Activated T-helper 2 cell treated with anti-CD3 and anti-CD28 coated beads, Interferon-gamma antibody, Interleukin-2, Interleukin-4, amounts not matched to agents 10 μg/mL and 5 μg/mL and 100 μg/mL, durations not matched to agents 14 hours and 24 hours and 36 hours (primary cell): ENCODE measurements around the gene RDH5. TPM values are rescaled to one million over a fixed set of nuclear protein-coding genes. Genes with fewer than 3 reads are reported as not detected.
"Not testable (repeated sequence)": the region's sequence is repeated elsewhere in the genome, so short reads cannot be mapped to it uniquely, and the experiment has no call there.

ENCODE experiments used
- DNase-seq: peaks from one replicate; pipeline ENCODE4 v3.0.0; 2021; ENCODE audit warnings: low spot score
- H3K27ac Mint-ChIP-seq: one replicate; pipeline ENCODE4 v1.8.0; 2021; ENCODE audit warnings: mixed read lengths
- H3K27me3 Mint-ChIP-seq: one replicate; pipeline ENCODE4 v1.8.0; 2021; ENCODE audit warnings: low read depth, mixed read lengths
- H3K36me3 Mint-ChIP-seq: one replicate; pipeline ENCODE4 v1.8.0; 2021; ENCODE audit warnings: low read depth, mixed read lengths
- H3K4me1 Mint-ChIP-seq: one replicate; pipeline ENCODE4 v1.8.0; 2021; ENCODE audit warnings: low read depth, mixed read lengths
- H3K4me3 Mint-ChIP-seq: one replicate; pipeline ENCODE4 v1.8.0; 2021; ENCODE audit warnings: low read depth, mild to moderate bottlenecking, moderate library complexity, mixed read lengths
- H3K9me3 Mint-ChIP-seq: one replicate; pipeline ENCODE4 v1.8.0; 2021; ENCODE audit warnings: mixed read lengths
- intact Hi-C: fragments of 100-400 bp; cut with micrococcal nuclease; formaldehyde crosslinking; loops from one replicate; pipeline ENCODE4 v1.15.1; 2023
- total RNA-seq: library from RNA; stranded (reverse); gene quantifications from 2 replicates; pipeline ENCODE4 v1.2.3, GENCODE V29; 2022

Gene RDH5
- total RNA-seq, 1 donor from 2014 or later: 8.1 TPM

DNA sequence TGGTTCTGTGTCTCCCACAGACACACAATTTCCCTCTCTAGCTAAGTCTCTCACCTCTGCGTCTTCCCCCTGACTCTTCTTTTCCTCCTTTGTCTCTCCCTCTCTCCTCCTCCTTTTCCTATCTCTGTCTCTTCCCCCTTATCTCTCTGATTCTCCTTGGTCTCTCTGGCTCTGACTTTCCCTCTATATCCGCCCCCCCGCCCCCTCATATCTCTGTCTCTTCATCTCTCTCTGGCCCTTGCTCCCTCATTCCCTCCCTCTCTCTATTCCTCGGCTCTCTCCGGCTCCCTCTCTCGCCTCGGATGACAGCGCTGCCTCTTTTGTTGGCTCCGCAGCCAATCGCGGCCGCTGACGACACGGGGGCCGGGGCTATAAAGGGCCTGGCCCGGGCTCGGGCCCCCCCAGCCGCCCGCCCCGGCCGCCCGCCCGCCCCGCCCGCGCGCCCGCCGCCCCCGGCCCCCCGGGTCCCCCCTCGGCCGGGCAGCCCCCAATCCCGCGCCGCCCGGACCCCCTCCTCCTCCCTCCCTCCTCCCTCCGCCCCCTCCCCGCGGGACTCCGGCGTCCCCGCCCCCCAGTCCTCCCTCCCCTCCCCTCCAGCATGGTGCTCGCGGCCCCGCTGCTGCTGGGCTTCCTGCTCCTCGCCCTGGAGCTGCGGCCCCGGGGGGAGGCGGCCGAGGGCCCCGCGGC lies 22.7 kb downstream of the RDH5 start, which contains the start of gene GDF11:
Gene GDF11 (plus strand): TSS at position 404 of the 687 bp plus-strand sequence. CDS start 195 bp downstream, at position 599.
- Mint-ChIP-seq H3K36me3 (peaks cover 11% of the 10 kb centered on the region), H3K4me3 (peak within 1 kb of the TSS; percentile 86), H3K9me3 (no peaks in the 10 kb centered on the region), H3K4me1 (peaks cover 38% of the 10 kb centered on the region), H3K27me3 (no peaks in the 10 kb centered on the region), H3K27ac (peak within 1 kb of the TSS; percentile 77)
- intact Hi-C loops: loop anchor here (1.0 to 2.0 kb wide), 3 partner anchors 14 to 54 kb away; partner anchors contain the start of gene CD63
- DNase-seq: peak; percentile 71

DNA sequence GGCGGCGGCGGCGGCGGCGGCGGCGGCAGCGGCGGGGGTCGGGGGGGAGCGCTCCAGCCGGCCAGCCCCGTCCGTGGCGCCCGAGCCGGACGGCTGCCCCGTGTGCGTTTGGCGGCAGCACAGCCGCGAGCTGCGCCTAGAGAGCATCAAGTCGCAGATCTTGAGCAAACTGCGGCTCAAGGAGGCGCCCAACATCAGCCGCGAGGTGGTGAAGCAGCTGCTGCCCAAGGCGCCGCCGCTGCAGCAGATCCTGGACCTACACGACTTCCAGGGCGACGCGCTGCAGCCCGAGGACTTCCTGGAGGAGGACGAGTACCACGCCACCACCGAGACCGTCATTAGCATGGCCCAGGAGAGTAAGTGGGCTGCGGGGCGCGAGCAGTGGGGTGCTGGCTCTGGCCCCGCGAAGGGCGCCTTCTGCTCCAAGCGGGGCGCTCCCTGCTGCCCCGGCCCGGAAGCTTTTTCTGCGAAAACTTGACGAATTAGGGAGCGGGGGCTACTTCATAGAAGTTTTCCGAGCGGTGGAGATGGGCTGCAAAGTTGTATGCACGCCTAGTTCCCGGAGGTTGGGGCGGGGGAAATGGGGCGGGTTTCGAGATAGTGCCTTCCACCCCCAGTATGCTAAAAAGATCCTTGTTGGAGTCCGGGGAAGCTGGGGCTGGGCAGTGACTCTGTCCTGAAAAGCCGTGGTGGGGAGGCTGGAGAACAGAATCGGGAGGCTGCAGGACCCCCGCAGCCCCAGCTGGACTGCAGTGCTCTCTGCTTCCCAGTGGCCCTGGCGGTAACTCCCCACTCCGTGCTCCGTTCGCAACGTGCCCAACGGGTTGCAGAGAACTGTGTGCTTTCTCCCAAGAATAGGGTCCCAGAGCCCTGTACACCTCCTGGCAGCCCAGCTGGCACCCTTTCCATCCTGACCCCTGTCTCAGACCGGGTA lies 23.5 kb downstream of the RDH5 start:
- no peaks in the 10 kb centered on the region for H3K9me3 Mint-ChIP-seq
- DNase-seq: peak; percentile 49

DNA sequence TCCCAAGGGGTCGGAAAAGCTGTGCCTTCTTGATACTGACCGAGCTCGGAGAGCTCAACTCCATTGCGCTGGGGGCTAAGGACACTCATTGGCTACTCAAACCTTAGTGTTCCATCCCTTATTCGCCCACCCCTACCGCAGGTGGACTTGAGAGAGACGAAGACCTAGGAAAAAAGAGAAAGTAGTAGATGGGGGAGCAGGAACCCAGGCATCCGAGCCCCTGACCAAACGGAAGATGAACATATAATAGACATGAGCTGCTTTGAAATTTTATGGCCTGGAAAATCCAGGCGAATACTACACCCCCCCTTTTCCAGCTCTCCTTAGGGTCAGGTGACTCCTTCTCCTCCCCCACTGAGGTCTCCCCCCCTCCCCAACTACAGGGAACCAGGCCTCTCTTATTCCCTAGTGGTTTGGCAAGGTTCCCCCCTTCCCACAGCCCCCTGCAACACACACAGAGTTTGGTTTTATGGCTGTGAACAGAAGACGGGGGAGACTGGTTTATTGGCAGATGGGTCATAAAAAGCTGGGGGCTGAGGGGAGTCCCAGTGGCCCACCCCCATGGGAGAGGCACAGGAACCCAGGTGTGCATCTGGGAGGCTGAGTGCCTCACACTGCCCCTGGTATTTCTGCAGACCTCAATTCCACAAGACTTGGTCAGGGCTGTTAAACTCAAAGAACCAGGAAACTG lies 24.3 kb downstream of the RDH5 start:
- intact Hi-C loops: no loop called here
- Mint-ChIP-seq H3K4me3 (peak overlapping the region; percentile 86), H3K27me3 (no peaks in the 10 kb centered on the region), H3K36me3 (peaks cover 21% of the 10 kb centered on the region), H3K27ac (no peak overlapping the region), H3K9me3 (no peaks in the 10 kb centered on the region), H3K4me1 (peaks cover 30% of the 10 kb centered on the region)
- no peak for DNase-seq

More for the DNA sequence above, 23.5 kb downstream of the RDH5 start:
- Mint-ChIP-seq H3K4me3 (peak overlapping the region; percentile 86), H3K4me1 (peaks cover 32% of the 10 kb centered on the region), H3K27me3 (no peaks in the 10 kb centered on the region), H3K36me3 (peaks cover 15% of the 10 kb centered on the region), H3K27ac (peak overlapping the region; percentile 46)
- intact Hi-C loops: loop anchor here (1.0 to 2.0 kb wide), 3 partner anchors 15 to 54 kb away; partner anchors contain the start of gene CD63

DNA sequence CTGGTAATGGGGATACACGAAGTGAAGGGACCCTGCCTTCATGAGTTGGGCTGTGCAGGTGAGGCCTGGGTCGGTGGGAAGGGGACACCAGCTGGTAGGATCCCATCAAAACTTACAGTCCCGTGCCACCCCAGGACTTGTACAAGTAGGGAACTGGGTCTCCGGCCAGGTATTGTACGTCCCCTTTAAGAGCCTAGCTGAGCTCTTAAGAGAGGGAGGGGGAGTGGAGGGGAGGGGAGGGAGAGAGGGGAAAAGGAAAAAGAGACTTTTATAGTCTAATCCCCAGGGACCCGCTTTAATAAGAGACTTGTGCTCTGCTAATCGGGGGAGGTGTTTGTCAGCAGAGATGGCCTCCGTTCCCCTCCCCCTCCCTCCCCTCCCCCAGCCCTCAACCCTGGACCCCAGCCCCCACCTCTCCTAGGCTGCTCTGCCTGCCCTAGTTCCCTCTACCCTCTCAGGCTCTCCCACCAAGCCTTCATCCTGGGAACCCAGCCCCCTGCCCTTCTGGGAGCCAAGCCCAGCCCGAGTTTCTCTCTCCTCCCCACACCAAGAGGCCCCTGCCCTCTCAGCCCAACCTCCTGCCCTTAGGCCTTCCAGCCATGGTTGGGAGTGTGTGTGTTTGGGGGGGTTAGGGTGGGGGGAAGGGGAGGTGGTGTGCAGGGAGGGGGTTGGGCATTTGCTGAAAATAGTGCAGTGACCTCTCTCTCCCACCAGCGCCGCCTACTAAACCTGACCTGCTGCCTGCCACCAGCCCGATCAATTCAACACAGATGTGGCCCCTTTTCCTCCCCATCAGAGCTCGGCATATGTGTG lies 25.4 kb downstream of the RDH5 start:
- Mint-ChIP-seq H3K27me3 (no peaks in the 10 kb centered on the region), H3K9me3 (no peaks in the 10 kb centered on the region), H3K36me3 (peaks cover 25% of the 10 kb centered on the region), H3K27ac (no peak overlapping the region), H3K4me3 (peak overlapping the region; percentile 1), H3K4me1 (peaks cover 29% of the 10 kb centered on the region)
- intact Hi-C loops: no loop called here
- DNase-seq: no peak

DNA sequence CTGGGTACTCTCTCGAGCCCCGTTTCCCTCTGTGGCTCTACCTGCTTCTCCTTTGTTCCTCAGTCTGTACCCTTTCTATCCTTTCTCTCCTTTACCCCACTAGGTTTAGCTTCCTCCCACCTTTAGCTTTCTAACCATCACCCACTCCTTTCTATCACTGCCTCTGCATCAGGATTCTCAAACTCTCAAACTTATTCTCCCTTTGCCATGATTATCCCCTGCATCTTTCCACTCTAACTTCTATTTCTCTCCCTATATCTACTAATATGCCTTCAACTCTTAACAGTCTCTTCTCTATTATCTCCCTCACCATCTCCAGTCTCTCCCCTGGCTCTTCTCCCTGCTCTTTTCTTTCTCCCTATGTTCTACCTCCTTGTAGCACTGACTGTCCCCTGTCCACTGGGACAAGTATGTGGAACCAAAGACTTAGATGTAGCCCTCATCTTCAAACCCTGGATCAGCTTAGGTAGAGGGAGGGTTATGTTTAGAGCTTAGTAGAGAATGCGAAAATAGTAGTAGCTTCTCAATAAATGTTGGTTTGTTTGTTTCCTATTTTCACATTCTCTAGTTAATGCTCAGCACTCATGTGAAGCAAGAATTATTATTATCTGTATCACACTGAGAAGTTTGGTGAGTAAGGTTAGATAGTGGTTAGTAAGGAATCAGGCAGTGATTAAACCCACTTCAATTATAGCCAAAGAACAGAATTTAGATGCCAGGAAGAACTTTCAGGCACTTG lies 26.1 kb downstream of the RDH5 start:
- Mint-ChIP-seq H3K9me3 (no peaks in the 10 kb centered on the region), H3K4me1 (peaks cover 28% of the 10 kb centered on the region), H3K27me3 (no peaks in the 10 kb centered on the region), H3K4me3 (peak overlapping the region; percentile 1), H3K27ac (peak overlapping the region; percentile 1), H3K36me3 (peaks cover 32% of the 10 kb centered on the region)
- intact Hi-C loops: no loop called here
- no peak for DNase-seq

DNA sequence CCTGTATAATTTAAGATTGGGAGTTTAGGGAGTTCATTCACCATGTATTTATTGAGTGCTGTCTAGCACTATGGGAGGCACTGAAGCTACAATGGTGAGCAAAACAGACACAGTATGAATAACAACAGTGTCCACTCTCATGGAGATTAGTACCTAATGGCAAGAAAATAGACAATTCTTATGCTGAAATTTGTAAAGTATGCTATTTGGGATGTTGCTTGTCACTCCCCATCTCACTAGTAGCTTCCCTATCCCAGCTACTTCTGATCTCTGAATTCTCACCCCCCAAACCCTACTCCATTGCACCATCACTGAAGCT lies 26.7 kb downstream of the RDH5 start:
- Mint-ChIP-seq H3K27me3 (no peaks in the 10 kb centered on the region), H3K9me3 (no peaks in the 10 kb centered on the region), H3K36me3 (peaks cover 36% of the 10 kb centered on the region), H3K27ac (no peak overlapping the region), H3K4me3 (no peak overlapping the region), H3K4me1 (peaks cover 26% of the 10 kb centered on the region)
- no peak for DNase-seq
- intact Hi-C loops: no loop called here

DNA sequence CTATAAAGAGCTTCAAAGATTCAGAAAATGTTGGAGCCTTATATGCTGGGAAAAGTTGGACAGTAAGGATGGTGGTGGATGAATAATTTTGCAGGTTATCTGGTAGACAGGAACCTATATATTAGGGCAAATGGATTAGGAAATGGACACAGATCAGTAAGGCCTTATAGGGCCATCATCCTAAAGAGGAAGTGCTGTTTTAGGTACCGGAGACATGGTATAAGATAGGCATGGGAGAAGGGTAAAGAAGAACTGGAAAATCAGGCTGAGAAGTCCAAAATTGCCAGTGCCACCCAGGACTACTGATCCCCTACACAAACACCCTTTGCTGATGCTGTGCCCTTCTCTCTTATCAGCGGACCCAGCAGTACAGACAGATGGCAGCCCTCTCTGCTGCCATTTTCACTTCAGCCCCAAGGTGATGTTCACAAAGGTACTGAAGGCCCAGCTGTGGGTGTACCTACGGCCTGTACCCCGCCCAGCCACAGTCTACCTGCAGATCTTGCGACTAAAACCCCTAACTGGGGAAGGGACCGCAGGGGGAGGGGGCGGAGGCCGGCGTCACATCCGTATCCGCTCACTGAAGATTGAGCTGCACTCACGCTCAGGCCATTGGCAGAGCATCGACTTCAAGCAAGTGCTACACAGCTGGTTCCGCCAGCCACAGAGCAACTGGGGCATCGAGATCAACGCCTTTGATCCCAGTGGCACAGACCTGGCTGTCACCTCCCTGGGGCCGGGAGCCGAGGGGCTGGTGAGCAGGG lies 28.2 kb downstream of the RDH5 start:
- DNase-seq: no peak
- peaks cover 49% of the 10 kb centered on the region for H3K36me3 Mint-ChIP-seq
- H3K27me3 Mint-ChIP-seq: no peaks in the 10 kb centered on the region
- no peak overlapping the region for H3K4me3 Mint-ChIP-seq
- H3K9me3 Mint-ChIP-seq: no peaks in the 10 kb centered on the region
- H3K4me1 Mint-ChIP-seq: peaks cover 19% of the 10 kb centered on the region
- intact Hi-C loops: no loop called here
- H3K27ac Mint-ChIP-seq: no peak overlapping the region

DNA sequence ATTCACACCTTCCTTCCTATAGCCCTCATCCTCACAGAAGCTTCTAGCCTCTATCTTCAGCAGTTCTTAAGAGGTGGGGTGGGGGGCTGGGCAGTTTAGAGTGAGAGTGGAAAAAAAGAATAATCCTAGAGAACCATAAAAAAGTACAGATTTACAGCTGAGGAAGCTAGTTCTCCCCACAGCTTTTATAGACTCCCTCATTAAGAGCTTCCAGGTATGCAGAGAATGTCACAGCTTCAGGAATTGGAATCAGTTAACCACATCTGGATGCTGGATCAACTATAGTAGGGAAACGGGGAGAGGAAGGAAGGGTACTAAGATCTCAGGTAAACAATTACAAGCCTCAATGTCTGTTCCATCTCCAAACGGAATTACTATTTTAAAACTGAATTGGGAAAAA lies 35.1 kb downstream of the RDH5 start:
- H3K4me1 Mint-ChIP-seq: peaks cover 3% of the 10 kb centered on the region
- no peaks in the 10 kb centered on the region for H3K9me3 Mint-ChIP-seq
- DNase-seq: no peak
- H3K27me3 Mint-ChIP-seq: no peaks in the 10 kb centered on the region
- no peak overlapping the region for H3K4me3 Mint-ChIP-seq
- H3K27ac Mint-ChIP-seq: peak overlapping the region; percentile 21
- peaks cover 80% of the 10 kb centered on the region for H3K36me3 Mint-ChIP-seq
- intact Hi-C loops: no loop called here

DNA sequence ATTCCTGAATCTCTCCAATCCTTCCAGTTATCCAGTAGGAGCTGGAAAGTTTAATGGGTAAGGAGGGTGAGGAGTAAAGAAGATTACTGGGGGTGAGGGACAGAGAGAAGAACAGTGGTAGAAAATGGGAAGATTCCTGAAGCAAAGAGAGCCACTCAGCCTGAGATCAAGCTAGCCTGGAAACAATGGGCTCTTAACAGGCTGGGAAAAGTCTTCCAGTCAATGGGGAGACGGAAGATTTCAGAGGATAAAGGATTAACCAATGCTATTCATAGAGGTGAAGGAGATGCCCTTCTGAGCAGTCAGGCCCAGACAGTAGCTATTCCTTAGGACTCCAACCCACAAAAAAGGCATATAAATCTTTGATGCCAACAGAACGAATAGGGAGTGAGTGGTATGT lies 37.5 kb downstream of the RDH5 start:
- DNase-seq: no peak
- H3K9me3 Mint-ChIP-seq: no peaks in the 10 kb centered on the region
- no peaks in the 10 kb centered on the region for H3K27me3 Mint-ChIP-seq
- H3K27ac Mint-ChIP-seq: peak overlapping the region; percentile 48
- H3K4me3 Mint-ChIP-seq: no peak overlapping the region
- intact Hi-C loops: no loop called here
- peaks cover 81% of the 10 kb centered on the region for H3K36me3 Mint-ChIP-seq
- H3K4me1 Mint-ChIP-seq: peaks cover 12% of the 10 kb centered on the region

DNA sequence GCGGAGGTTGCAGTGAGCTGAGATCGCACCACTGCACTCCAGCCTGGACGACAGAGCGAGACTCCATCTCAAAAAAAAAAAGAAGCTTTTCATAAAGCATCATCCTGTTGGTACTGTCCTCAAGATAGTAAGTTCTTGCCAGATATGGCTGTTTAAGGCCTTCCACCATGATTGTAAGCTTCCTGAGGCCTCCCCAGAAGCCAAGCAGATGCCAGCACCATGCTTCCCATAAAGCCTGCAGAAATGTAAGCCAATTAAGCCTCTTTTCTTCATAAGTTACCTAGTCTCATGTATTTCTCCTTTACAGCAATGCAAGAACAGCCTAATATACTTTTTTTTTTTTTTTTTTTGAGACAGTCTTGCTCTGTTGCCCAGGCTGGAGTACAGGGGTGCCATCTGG lies 38.4 kb downstream of the RDH5 start:
- H3K9me3 Mint-ChIP-seq, DNase-seq, H3K4me3 Mint-ChIP-seq, intact Hi-C loops, H3K27ac Mint-ChIP-seq, H3K27me3 Mint-ChIP-seq: not testable (repeated sequence)
- peaks cover 78% of the 10 kb centered on the region for H3K36me3 Mint-ChIP-seq
- H3K4me1 Mint-ChIP-seq: peaks cover 12% of the 10 kb centered on the region

DNA sequence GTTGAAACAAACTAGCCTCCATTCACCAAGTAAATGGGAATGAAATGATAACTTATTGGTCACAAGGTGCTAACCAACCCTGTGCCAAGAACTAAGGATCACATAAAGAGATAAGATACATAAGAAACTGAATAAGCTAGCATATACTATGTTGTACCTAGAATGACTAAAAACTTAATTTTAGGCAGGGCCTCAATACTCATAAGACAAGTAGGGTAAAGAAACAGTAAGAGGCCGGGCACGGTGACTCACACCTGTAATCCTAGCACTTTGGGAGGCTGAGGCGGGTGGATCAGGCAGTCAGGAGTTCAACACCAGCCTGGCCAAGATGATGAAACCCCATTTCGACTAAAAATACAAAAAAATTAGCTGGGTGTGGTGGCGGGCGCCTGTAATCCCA lies 40.5 kb downstream of the RDH5 start:
- Mint-ChIP-seq H3K4me1 (peaks cover 10% of the 10 kb centered on the region), H3K9me3 (no peaks in the 10 kb centered on the region), H3K27me3 (no peaks in the 10 kb centered on the region), H3K4me3 (no peak overlapping the region), H3K36me3 (peaks cover 70% of the 10 kb centered on the region), H3K27ac (peak overlapping the region; percentile 62)
- DNase-seq: no peak
- intact Hi-C loops: no loop called here
